A673 (cell line): ENCODE results near the gene SEBOX. TPM values are rescaled to one million over a fixed set of nuclear protein-coding genes. Genes with fewer than 3 reads are reported as not detected.
A peak's percentile ranks its signal among the peaks of the same experiment; 100 is the strongest.

Experiments used
- BruUV-seq: library from RNA; stranded (reverse); fragments of 400-500 nt; replicated peaks from 2 replicates; lab custom pipeline; 2021; lab: Mats Ljungman, UMichigan
- CTCF ChIA-PET: fragments of 300-600 bp; sonication (Branson Sonifier 250); formaldehyde crosslinking; loops from one replicate; lab custom pipeline; 2022; ENCODE audit warnings: antibody characterized with exemption; lab: Charles Lee
- POLR2A ChIA-PET: fragments of 300-600 bp; sonication (Branson Sonifier 250); formaldehyde crosslinking; loops from one replicate; lab custom pipeline; 2022; ENCODE audit warnings: antibody characterized with exemption; ENCODE audit not compliant: low non-redundant PET; lab: Charles Lee
- DNase-seq: peaks from one replicate; pipeline ENCODE4 v3.0.0-alpha.2; 2015; ENCODE audit warnings: low spot score
- H3K27ac ChIP-seq: fragments of 200-600 bp; sonication (generic); 2 replicates; pipeline ENCODE4 v1.5.1; 2016; ENCODE audit warnings: mixed run types, low read depth, mild to moderate bottlenecking, mixed read lengths, antibody characterized with exemption, low read length; ENCODE audit not compliant: poor library complexity, severe bottlenecking
- H3K27me3 ChIP-seq: fragments of 200-600 bp; sonication (generic); replicated peaks from 2 replicates; pipeline ENCODE4 v1.6.1; 2017; ENCODE audit warnings: mixed run types, low read depth, mild to moderate bottlenecking, mixed read lengths, antibody characterized with exemption, low read length; ENCODE audit not compliant: insufficient read depth, poor library complexity
- H3K36me3 ChIP-seq: fragments of 200-600 bp; sonication (generic); 2 replicates; pipeline ENCODE4 v1.6.1; 2016; ENCODE audit warnings: mixed run types, mild to moderate bottlenecking, mixed read lengths, antibody characterized with exemption, low read length; ENCODE audit not compliant: insufficient read depth, poor library complexity, severe bottlenecking
- H3K4me1 ChIP-seq: fragments of 200-600 bp; sonication (generic); 2 replicates; pipeline ENCODE4 v1.6.1; 2017; ENCODE audit warnings: mixed run types, mild to moderate bottlenecking, mixed read lengths, antibody characterized with exemption, low read length; ENCODE audit not compliant: insufficient read depth, poor library complexity, severe bottlenecking
- H3K4me3 ChIP-seq: fragments of 200-600 bp; sonication (generic); 2 replicates; pipeline ENCODE4 v1.5.1; 2016; ENCODE audit warnings: low read depth, mixed run types, mild to moderate bottlenecking, mixed read lengths, low read length; ENCODE audit not compliant: poor library complexity, severe bottlenecking
- H3K9me3 ChIP-seq: fragments of 200-600 bp; sonication (generic); 2 replicates; pipeline ENCODE4 v1.6.1; 2016; ENCODE audit warnings: mixed run types, low read depth, mild to moderate bottlenecking, mixed read lengths, antibody characterized with exemption, low read length; ENCODE audit not compliant: poor library complexity, severe bottlenecking
- EZH2 ChIP-seq: fragments of 200-600 bp; sonication (generic); IDR thresholded peaks from 2 replicates; pipeline ENCODE4 v1.6.1; 2017; ENCODE audit warnings: borderline replicate concordance, low read depth, mild to moderate bottlenecking, mixed read lengths, antibody characterized with exemption, low read length; ENCODE audit not compliant: poor library complexity, severe bottlenecking
- intact Hi-C: fragments of 100-400 bp; cut with micrococcal nuclease; formaldehyde crosslinking; loops from one replicate; pipeline ENCODE4 v1.10.0; 2022; ENCODE audit not compliant: unreplicated experiment
- total RNA-seq: library from RNA; stranded (reverse); gene quantifications from 2 replicates; pipeline ENCODE4 v1.2.3, GENCODE V29; 2021
- TF ChIP-seq, protein P1 (sequence below): fragments of 300-800, 200-600 bp; sonication (generic); conservative IDR thresholded peaks from 2 replicates; pipeline ENCODE4 v1.5.1; 2017; ENCODE audit warnings: low read depth, mild to moderate bottlenecking, antibody characterized with exemption, low read length, moderate library complexity, mixed read lengths

The SEBOX gene
- total RNA-seq, 1 experiment from 2014 or later, result not detected

DNA sequence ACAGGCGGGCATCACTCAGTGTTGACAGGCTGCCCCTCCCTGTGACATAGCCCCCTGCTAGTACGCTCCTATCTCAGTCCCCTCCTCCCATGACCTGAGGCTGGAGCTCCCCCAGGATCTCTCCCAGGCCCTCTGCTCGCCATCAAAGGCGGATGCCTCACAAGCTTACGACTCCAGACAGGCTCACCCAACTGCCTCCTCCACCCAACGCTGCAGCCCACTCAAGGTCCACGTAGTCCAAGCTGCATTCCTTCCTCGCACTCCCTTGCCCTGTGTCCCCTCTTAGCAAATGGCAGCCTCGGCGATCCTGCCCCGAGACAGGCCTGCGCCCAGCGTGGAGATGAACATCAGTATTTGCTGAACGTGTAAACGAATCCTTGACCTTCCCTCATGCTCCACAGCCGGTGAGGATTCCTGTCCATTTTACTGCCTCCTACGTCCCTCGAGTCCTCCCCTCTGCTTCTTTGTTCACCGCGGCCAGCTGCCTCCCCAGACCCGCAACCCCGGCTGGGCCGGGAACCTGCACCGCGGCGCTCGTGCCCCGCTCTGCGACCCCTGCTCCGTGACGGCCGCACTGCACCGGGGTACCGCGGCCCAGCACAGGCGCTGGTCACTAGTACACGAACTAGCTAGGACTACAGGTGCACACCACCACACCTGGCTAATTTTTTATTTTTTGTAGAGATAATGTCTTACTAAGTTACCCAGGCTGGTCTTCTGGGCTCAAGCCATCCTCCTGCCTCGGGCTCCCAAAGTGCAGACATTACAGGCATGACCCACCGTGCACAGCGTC lies 46.8 kb downstream of the SEBOX start:
- DNase-seq, result no peak
- TF ChIP-seq EZH2, result no peak
- TF ChIP-seq, protein P1, sequence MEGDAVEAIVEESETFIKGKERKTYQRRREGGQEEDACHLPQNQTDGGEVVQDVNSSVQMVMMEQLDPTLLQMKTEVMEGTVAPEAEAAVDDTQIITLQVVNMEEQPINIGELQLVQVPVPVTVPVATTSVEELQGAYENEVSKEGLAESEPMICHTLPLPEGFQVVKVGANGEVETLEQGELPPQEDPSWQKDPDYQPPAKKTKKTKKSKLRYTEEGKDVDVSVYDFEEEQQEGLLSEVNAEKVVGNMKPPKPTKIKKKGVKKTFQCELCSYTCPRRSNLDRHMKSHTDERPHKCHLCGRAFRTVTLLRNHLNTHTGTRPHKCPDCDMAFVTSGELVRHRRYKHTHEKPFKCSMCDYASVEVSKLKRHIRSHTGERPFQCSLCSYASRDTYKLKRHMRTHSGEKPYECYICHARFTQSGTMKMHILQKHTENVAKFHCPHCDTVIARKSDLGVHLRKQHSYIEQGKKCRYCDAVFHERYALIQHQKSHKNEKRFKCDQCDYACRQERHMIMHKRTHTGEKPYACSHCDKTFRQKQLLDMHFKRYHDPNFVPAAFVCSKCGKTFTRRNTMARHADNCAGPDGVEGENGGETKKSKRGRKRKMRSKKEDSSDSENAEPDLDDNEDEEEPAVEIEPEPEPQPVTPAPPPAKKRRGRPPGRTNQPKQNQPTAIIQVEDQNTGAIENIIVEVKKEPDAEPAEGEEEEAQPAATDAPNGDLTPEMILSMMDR, result no peak
- H3K4me1 ChIP-seq, result peaks cover 30% of the 10 kb centered on the region

DNA sequence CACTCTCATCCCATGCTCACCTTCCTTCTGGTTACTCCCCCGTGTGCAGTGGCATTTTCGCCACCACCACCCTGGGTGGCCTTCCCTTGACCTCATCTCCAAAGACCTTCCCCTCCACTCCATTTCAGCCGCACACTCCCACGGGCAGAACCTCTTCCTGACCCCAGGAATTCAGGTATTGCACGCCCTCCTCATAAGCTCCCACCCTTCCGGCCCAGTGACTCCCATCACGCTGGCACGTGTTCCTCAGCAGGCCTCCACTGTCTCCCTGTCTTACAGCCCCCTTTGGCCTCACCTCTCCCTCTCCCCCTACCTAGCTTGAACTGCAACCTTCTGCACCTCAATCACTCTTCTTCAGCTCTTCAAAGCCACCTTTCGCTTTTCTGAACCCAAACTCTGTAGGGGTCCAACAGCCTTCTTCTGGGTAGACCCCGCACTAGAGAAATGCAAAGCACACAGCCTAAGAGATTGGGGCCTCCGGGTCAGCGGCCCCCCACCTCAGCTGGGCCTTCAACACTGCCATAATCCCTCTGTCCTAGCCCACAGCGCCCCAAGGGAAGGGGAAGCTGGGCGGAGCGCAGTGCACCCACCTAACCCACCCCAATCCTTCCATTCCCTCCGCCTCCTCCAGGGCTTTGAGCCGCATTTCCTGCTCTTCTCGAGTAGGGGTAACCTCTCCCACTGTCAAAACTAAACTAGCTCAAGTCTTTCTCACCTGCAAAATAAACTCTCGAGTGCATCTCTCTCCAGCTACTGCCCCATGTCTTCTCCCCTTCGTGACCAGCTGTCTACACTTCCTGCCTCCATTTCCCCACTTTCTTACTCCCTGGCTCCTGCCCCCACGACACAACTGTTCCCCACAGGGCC lies 47.7 kb downstream of the SEBOX start:
- peaks cover 22% of the 10 kb centered on the region for H3K4me1 ChIP-seq
- no peaks in the 10 kb centered on the region for H3K9me3 ChIP-seq
- H3K27ac ChIP-seq, result no peak overlapping the region
- CTCF ChIA-PET, result no interaction called here
- POLR2A ChIA-PET, result no interaction called here
- no peak for DNase-seq
- intact Hi-C loops, result no loop called here
- no peak for TF ChIP-seq EZH2
- TF ChIP-seq, protein P1, result no peak
- no peaks in the 10 kb centered on the region for H3K27me3 ChIP-seq
- no peaks in the 10 kb centered on the region for H3K36me3 ChIP-seq
- no TSS peak for BruUV-seq
- H3K4me3 ChIP-seq, result peak overlapping the region; percentile 73

More for the DNA sequence above, 46.8 kb downstream of the SEBOX start:
- peak overlapping the region; percentile 73 for H3K4me3 ChIP-seq
- H3K36me3 ChIP-seq, result no peaks in the 10 kb centered on the region
- ChIA-PET CTCF (no interaction called here), POLR2A (interaction anchor here (0.7 kb wide), 1 partner anchor 164 kb away, joined by 4 read pairs; no protein-coding TSS in a partner anchor)
- intact Hi-C loops, result no loop called here
- no peaks in the 10 kb centered on the region for H3K9me3 ChIP-seq
- TSS peak; percentile 95 for BruUV-seq
- no peaks in the 10 kb centered on the region for H3K27me3 ChIP-seq
- H3K27ac ChIP-seq, result peak overlapping the region; percentile 88

DNA sequence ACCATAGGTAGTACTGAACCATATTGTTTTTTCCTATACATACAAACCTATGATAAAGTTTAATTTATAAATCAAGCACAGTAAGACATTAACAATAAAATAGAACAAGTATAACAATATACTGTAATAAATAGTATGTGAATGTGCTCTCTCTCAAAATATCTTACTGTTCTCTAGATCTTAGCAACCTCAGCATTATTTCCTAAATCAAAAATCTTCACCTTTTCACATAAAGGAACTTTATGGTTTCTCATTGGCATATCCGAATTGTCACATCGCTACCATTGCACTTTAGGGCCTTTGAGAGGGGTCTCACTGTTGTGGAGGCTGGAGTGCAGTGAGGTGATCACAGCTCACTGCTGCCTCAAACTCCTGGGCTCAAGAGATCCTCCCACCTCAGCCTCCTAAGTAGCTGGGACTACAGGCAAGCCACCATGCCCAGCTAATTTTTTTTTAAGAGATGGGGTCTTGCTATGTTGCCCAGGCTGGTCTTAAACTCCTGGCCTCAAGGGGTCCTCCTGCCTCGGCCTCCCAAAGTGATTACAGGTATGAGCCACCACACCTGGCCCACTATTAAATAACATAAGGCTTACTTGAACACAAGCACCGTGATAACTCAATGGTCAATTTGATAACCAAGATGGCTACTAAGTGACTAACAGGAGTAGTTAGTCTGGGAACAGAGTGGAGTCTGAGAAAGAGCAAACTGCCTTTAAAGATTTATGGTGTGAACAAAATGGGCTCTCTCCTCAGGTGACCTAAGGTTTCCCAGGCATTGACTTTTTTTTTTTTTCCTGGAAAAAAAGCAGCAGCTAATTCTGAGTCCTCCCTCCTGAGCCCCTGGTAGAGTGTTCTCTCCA lies 48.9 kb downstream of the SEBOX start:
- POLR2A ChIA-PET, result no interaction called here
- Histone ChIP-seq H3K4me3 (no peak overlapping the region), H3K27me3 (no peaks in the 10 kb centered on the region), H3K27ac (no peak overlapping the region), H3K4me1 (peaks cover 10% of the 10 kb centered on the region), H3K36me3 (no peaks in the 10 kb centered on the region), H3K9me3 (no peaks in the 10 kb centered on the region)
- intact Hi-C loops, result no loop called here
- BruUV-seq, result no TSS peak
- TF ChIP-seq EZH2, result no peak
- TF ChIP-seq, protein P1, result no peak
- DNase-seq, result no peak
- CTCF ChIA-PET, result no interaction called here
